Uterus (tissue), 4 donors: ENCODE results near the gene GK2. TPM values are rescaled to one million over a fixed set of nuclear protein-coding genes. Genes with fewer than 3 reads are reported as not detected.

ENCODE experiments used
- DNase-seq, 2 donors: peaks; one replicate each; pipeline ENCODE4 v3.0.0-alpha.2; 2019 to 2020
- H3K27ac ChIP-seq, 2 donors: fragments of 200-600 bp; sonication (generic); 1 replicate in 1 of 2; 2 replicates in 1 of 2; pipeline ENCODE4 v1.5.1; 2016 to 2018
- H3K27me3 ChIP-seq, 2 donors: fragments of 200-600 bp; sonication (generic); one replicate each; pipeline ENCODE4 v1.5.1; 2018 to 2019; ENCODE audit warnings: control low read depth in 1 of 2
- H3K36me3 ChIP-seq, 2 donors: fragments of 200-600 bp; sonication (generic); one replicate each; pipeline ENCODE4 v1.5.1; 2019; ENCODE audit warnings: control low read depth in 1 of 2
- H3K4me1 ChIP-seq, 2 donors: fragments of 200-600 bp; sonication (generic); one replicate each; pipeline ENCODE4 v1.5.1; 2018 to 2019; ENCODE audit warnings: control low read depth in 1 of 2
- H3K4me3 ChIP-seq, 2 donors: fragments of 200-600 bp; sonication (generic); 1 replicate in 1 of 2; 2 replicates in 1 of 2; pipeline ENCODE4 v1.5.1; 2018 to 2019; ENCODE audit warnings: mild to moderate bottlenecking in 1 of 2
- H3K9me3 ChIP-seq, 2 donors: fragments of 200-600 bp; sonication (generic); one replicate each; pipeline ENCODE4 v1.5.1; 2019; ENCODE audit warnings: control low read depth in 1 of 2
- CTCF ChIP-seq, 4 experiments: fragments of 200-600 bp in 2 of 4; fragments of 450-650 bp in 2 of 4; sonication (generic) in 2 of 4; IDR thresholded peaks; one replicate each; pipeline ENCODE4 v1.5.1; 2016 to 2019; ENCODE audit warnings: antibody characterized with exemption in 4 of 4, mild to moderate bottlenecking in 2 of 4, moderate library complexity in 1 of 4
- POLR2A ChIP-seq, 2 donors: fragments of 450-650 bp; IDR thresholded peaks; one replicate each; pipeline ENCODE4 v1.6.1; 2016; ENCODE audit warnings: antibody characterized with exemption in 2 of 2, mild to moderate bottlenecking in 1 of 2, moderate library complexity in 1 of 2
- intact Hi-C: fragments of 100-400 bp; cut with DNase I; formaldehyde crosslinking; loops from one replicate; pipeline ENCODE4 v1.15.1; 2023; ENCODE audit warnings: low total_unique reads
- total RNA-seq, 4 donors: library from RNA; depleted of rRNA in 3 of 4; stranded (reverse); fragments of >200 nt in 3 of 4; gene quantifications; one replicate each; pipeline versions ENCODE4 v1.1.0 to v1.2.4, GENCODE V29; 2014 to 2023
- donor health status: DM: yes; HTN: yes; CAD: no.

GK2 gene
- total RNA-seq, 4 donors from 2014 or later = not detected

- TF ChIP-seq POLR2A (IDR thresholded peaks at IDR 0.05) (no peak), CTCF (IDR thresholded peaks at IDR 0.05) (no peak)
- no peaks in the 10 kb centered on the region for H3K27me3 ChIP-seq
- no peak overlapping the region for H3K27ac ChIP-seq
- DNase-seq = no peak
- intact Hi-C loops = no loop called here
- H3K4me1 ChIP-seq = no peaks in the 10 kb centered on the region
- no peaks in the 10 kb centered on the region for H3K36me3 ChIP-seq
- H3K9me3 ChIP-seq = no peaks in the 10 kb centered on the region
- no peak overlapping the region for H3K4me3 ChIP-seq
Observed at GRCh38 chr4:79396794-79397193, 11.2 kb downstream of the GK2 start.

- no peak for DNase-seq
- Histone ChIP-seq H3K27ac (no peak overlapping the region), H3K4me1 (no peaks in the 10 kb centered on the region), H3K4me3 (no peak overlapping the region), H3K9me3 (no peaks in the 10 kb centered on the region), H3K27me3 (no peaks in the 10 kb centered on the region), H3K36me3 (no peaks in the 10 kb centered on the region)
- no peak for TF ChIP-seq CTCF (IDR thresholded peaks at IDR 0.05)
- TF ChIP-seq POLR2A (IDR thresholded peaks at IDR 0.05) = no peak
- intact Hi-C loops = no loop called here
Observed at GRCh38 chr4:79395841-79396240, 12.2 kb downstream of the GK2 start.

DNA sequence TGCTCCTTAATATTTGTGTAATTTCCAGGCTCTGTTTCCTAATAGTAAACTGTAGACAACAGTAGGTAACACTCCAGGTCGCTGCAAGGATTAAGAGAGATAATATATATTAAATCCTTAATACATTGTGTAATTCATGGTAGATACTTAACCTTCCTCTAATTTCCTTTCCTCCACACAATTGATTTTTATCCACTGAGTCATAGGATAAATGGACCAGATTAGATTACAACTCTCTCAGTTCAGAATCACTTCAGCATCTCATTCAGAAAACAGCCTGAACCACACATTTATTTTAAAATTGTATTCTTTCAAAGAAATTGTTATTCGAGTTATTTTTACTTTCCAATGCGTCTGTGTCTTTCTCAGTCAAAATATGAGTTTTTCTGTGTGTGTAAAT lies 17.1 kb downstream of the GK2 start:
- no peak for DNase-seq
- intact Hi-C loops = no loop called here
- Histone ChIP-seq H3K4me3 (no peak overlapping the region), H3K27me3 (no peaks in the 10 kb centered on the region), H3K36me3 (no peaks in the 10 kb centered on the region), H3K4me1 (no peaks in the 10 kb centered on the region), H3K9me3 (no peaks in the 10 kb centered on the region), H3K27ac (no peak overlapping the region)
- no peak for TF ChIP-seq POLR2A (IDR thresholded peaks at IDR 0.05)
- no peak for TF ChIP-seq CTCF (IDR thresholded peaks at IDR 0.05)

GRCh38 chr4:79385641-79386040 lies 22.4 kb downstream of the GK2 start:
- no peak overlapping the region for H3K4me3 ChIP-seq
- intact Hi-C loops = no loop called here
- no peaks in the 10 kb centered on the region for H3K27me3 ChIP-seq
- H3K36me3 ChIP-seq = no peaks in the 10 kb centered on the region
- H3K4me1 ChIP-seq = no peaks in the 10 kb centered on the region
- H3K9me3 ChIP-seq = no peaks in the 10 kb centered on the region
- no peak for DNase-seq
- no peak overlapping the region for H3K27ac ChIP-seq
- no peak for TF ChIP-seq CTCF (IDR thresholded peaks at IDR 0.05)
- no peak for TF ChIP-seq POLR2A (IDR thresholded peaks at IDR 0.05)

GRCh38 chr4:79381161-79381560 lies 26.9 kb downstream of the GK2 start:
- no peak for DNase-seq
- Histone ChIP-seq H3K9me3 (no peaks in the 10 kb centered on the region), H3K4me1 (no peaks in the 10 kb centered on the region), H3K27ac (no peak overlapping the region), H3K27me3 (no peaks in the 10 kb centered on the region), H3K4me3 (no peak overlapping the region), H3K36me3 (no peaks in the 10 kb centered on the region)
- intact Hi-C loops = no loop called here
- TF ChIP-seq CTCF (IDR thresholded peaks at IDR 0.05) = no peak
- no peak for TF ChIP-seq POLR2A (IDR thresholded peaks at IDR 0.05)
